HepG2 (cell line): ENCODE measurements around the gene PUDP.

Source experiments
- JUN ChIP-seq: sonication (generic); formaldehyde crosslinking; IDR thresholded peaks from 2 replicates; pipeline ENCODE4 v1.4.0; 2020; ENCODE audit warnings: mild to moderate bottlenecking, missing genetic modification reagents
- KDM1A ChIP-seq: IDR thresholded peaks from 2 replicates; pipeline ENCODE4 v1.6.1; 2016; ENCODE audit warnings: missing compliant biosample characterization
- POLR2AphosphoS5 ChIP-seq: IDR thresholded peaks from 2 replicates; pipeline ENCODE4 v1.6.1; 2012; ENCODE audit warnings: low read depth, low read length
- TCF12 ChIP-seq, 2 experiments: fragments of 450-650 bp in 1 of 2; sonication (generic) in 1 of 2; formaldehyde crosslinking in 1 of 2; IDR thresholded peaks; 2 replicates each; pipeline versions ENCODE4 v1.6.1 to v1.8.0; 2017 to 2022; ENCODE audit warnings: antibody characterized with exemption in 1 of 2, mild to moderate bottlenecking in 1 of 2, missing genetic modification reagents in 1 of 2, moderate library complexity in 1 of 2
- ZBTB20 ChIP-seq: sonication (generic); formaldehyde crosslinking; IDR thresholded peaks from 2 replicates; pipeline ENCODE4 v1.8.1; 2023; ENCODE audit warnings: missing genetic modification reagents, low read depth, mild to moderate bottlenecking, borderline replicate concordance
- ZMAT3 ChIP-seq: sonication (generic); formaldehyde crosslinking; conservative IDR thresholded peaks from 2 replicates; pipeline ENCODE4 v1.7.0; 2021; ENCODE audit warnings: missing genetic modification reagents
- TF ChIP-seq, protein P1 (sequence below): sonication (generic); formaldehyde crosslinking; IDR thresholded peaks from 2 replicates; pipeline ENCODE4 v1.8.1; 2022; ENCODE audit warnings: mild to moderate bottlenecking, missing genetic modification reagents
- TF ChIP-seq, protein P2 (sequence below): sonication (generic); formaldehyde crosslinking; IDR thresholded peaks from 2 replicates; pipeline ENCODE4 v1.8.0; 2022; ENCODE audit warnings: missing genetic modification reagents, mild to moderate bottlenecking, borderline replicate concordance
- TF ChIP-seq, protein P3 (sequence below): sonication (generic); formaldehyde crosslinking; IDR thresholded peaks from 2 replicates; pipeline ENCODE4 v1.5.1; 2020; ENCODE audit warnings: missing genetic modification reagents, mild to moderate bottlenecking, borderline replicate concordance

DNA sequence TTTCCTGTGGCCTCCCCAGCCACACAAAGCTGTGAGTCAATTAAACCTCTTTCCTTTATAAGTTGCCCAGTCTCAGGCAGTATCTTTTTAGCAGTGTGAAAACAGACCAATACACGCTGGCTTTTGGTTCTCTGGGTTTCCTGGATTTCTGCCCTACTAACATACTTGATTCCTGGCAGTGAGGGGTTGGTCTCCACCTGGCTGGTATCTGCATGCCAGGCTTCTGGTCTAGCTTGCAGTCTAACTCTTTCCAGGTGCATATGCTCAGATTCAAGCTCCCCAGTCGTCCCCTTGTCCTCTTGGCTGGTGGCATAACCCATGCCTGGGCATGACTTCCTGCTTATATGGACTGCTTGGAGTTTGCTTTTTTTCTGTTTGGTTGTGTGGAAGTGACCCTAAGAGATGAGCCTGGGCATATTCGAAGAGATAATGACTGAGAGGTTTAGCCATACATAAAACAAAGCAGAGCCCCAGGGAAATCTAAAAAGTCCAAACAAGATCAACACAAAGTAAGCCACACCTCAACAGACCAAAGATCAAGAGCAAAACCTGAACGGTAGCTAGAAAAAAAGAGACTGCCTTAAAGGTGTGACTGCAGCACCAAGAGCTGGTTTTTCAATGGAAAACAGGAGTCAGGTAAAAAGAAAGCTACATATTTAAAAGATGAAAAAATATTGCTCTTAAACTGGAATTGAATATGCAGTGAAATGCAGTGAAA, 102.6 kb downstream of the PUDP start:
- TF ChIP-seq ZBTB20 (CRISPR knock-in tag): no peak
- no peak for TF ChIP-seq TCF12 (IDR thresholded peaks at IDR 0.05)
- TF ChIP-seq TCF12 (CRISPR knock-in tag; IDR thresholded peaks at IDR 0.05): no peak
- no peak for TF ChIP-seq JUN (CRISPR knock-in tag)
- TF ChIP-seq, protein P1, sequence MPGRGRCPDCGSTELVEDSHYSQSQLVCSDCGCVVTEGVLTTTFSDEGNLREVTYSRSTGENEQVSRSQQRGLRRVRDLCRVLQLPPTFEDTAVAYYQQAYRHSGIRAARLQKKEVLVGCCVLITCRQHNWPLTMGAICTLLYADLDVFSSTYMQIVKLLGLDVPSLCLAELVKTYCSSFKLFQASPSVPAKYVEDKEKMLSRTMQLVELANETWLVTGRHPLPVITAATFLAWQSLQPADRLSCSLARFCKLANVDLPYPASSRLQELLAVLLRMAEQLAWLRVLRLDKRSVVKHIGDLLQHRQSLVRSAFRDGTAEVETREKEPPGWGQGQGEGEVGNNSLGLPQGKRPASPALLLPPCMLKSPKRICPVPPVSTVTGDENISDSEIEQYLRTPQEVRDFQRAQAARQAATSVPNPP (CRISPR knock-in tag): no peak
- no peak for TF ChIP-seq POLR2AphosphoS5
- TF ChIP-seq, protein P2, sequence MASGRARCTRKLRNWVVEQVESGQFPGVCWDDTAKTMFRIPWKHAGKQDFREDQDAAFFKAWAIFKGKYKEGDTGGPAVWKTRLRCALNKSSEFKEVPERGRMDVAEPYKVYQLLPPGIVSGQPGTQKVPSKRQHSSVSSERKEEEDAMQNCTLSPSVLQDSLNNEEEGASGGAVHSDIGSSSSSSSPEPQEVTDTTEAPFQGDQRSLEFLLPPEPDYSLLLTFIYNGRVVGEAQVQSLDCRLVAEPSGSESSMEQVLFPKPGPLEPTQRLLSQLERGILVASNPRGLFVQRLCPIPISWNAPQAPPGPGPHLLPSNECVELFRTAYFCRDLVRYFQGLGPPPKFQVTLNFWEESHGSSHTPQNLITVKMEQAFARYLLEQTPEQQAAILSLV: no peak
- no peak for TF ChIP-seq KDM1A (CRISPR knock-in tag)
- TF ChIP-seq, protein P3, sequence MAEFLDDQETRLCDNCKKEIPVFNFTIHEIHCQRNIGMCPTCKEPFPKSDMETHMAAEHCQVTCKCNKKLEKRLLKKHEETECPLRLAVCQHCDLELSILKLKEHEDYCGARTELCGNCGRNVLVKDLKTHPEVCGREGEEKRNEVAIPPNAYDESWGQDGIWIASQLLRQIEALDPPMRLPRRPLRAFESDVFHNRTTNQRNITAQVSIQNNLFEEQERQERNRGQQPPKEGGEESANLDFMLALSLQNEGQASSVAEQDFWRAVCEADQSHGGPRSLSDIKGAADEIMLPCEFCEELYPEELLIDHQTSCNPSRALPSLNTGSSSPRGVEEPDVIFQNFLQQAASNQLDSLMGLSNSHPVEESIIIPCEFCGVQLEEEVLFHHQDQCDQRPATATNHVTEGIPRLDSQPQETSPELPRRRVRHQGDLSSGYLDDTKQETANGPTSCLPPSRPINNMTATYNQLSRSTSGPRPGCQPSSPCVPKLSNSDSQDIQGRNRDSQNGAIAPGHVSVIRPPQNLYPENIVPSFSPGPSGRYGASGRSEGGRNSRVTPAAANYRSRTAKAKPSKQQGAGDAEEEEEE (CRISPR knock-in tag): no peak
- no peak for TF ChIP-seq ZMAT3 (CRISPR knock-in tag)
